H1 (cell line): ENCODE measurements around the gene BAZ2A. TPM values are rescaled to one million over a fixed set of nuclear protein-coding genes. Genes with fewer than 3 reads are reported as not detected.

ENCODE experiments used
- CTBP2 ChIP-seq: IDR thresholded peaks from 2 replicates; pipeline ENCODE4 v1.7.0; 2011; ENCODE audit warnings: borderline replicate concordance, mild to moderate bottlenecking, moderate library complexity, mixed read lengths, low read length; ENCODE audit not compliant: insufficient read depth, insufficient read length
- polyA plus RNA-seq, 7 experiments: library from polyadenylated mRNA; depleted of rRNA in 3 of 7; stranded (reverse) in 5 of 7; unstranded in 2 of 7; fragments of >200 nt in 5 of 7; fragments of 200-250 nt in 2 of 7; gene quantifications; 1 replicate in 5 of 7; 2 replicates in 1 of 7; 4 replicates in 1 of 7; pipeline versions ENCODE4 v1.2.1 to v1.2.3, GENCODE V29; 2011 to 2013; ENCODE audit warnings: missing spikeins in 2 of 7, mixed read lengths in 2 of 7
- total RNA-seq: library from RNA; stranded (reverse); fragmentation: NEBNext Ultra II Directional; extraction: Animal tissue kit (Norgen Biotek cat#: 25700); gene quantifications from 2 replicates; pipeline ENCODE4 v1.2.1, GENCODE V29; 2021

BAZ2A gene
- total and polyA plus RNA-seq, 2 of the 8 experiments (the other 6 are each of a cell fraction or from before 2014, with no cell fraction given), result 52.0 to 110 TPM

GRCh38 chr12:56632701-56633467, 2.8 kb upstream of the BAZ2A start (continued):
- no peak for TF ChIP-seq CTBP2
